OCI-LY7 (cell line): Measurements from ENCODE around the gene EHMT2. TPM values are rescaled to one million over a fixed set of nuclear protein-coding genes. Genes with fewer than 3 reads are reported as not detected.
"Not testable (repeated sequence)": the region's sequence is repeated elsewhere in the genome, so short reads cannot be mapped to it uniquely, and the experiment has no call there.

Experiments
- BruUV-seq: library from RNA; stranded (reverse); fragments of 400-500 nt; replicated peaks from 2 replicates; lab custom pipeline; 2021; lab: Mats Ljungman, UMichigan
- CTCF ChIA-PET: fragments of 300-600 bp; sonication (Branson Sonifier 250); formaldehyde crosslinking; loops from one replicate; lab custom pipeline; 2022; ENCODE audit warnings: antibody characterized with exemption; ENCODE audit not compliant: unreplicated experiment; lab: Charles Lee
- POLR2A ChIA-PET: fragments of 300-600 bp; sonication (Branson Sonifier 250); formaldehyde crosslinking; loops from one replicate; lab custom pipeline; 2022; ENCODE audit warnings: antibody characterized with exemption; lab: Charles Lee
- DNase-seq: peaks from one replicate; pipeline ENCODE4 v3.0.0-alpha.2; 2015; ENCODE audit warnings: low spot score
- H2AFZ ChIP-seq: fragments of 200-600 bp; sonication (generic), shearing (Covaris generic); 2 replicates; pipeline ENCODE4 v1.6.1; 2014; ENCODE audit warnings: mild to moderate bottlenecking, antibody characterized with exemption, low read length, moderate library complexity
- H3K27ac ChIP-seq: fragments of 200-600 bp; sonication (generic); 2 replicates; pipeline ENCODE4 v1.5.1; 2014; ENCODE audit warnings: mixed run types, low read depth, mild to moderate bottlenecking, moderate library complexity, low read length, inconsistent platforms; ENCODE audit not compliant: poor library complexity, severe bottlenecking
- H3K36me3 ChIP-seq: fragments of 200-600 bp; sonication (generic); 2 replicates; pipeline ENCODE4 v1.6.1; 2014; ENCODE audit warnings: mild to moderate bottlenecking, antibody characterized with exemption, low read length, moderate library complexity, mixed read lengths; ENCODE audit not compliant: insufficient read depth
- H3K4me1 ChIP-seq: fragments of 200-600 bp; sonication (generic); 2 replicates; pipeline ENCODE4 v1.5.1; 2014; ENCODE audit warnings: mild to moderate bottlenecking, low read length; ENCODE audit not compliant: insufficient read depth, poor library complexity, severe bottlenecking
- H3K4me2 ChIP-seq: fragments of 200-600 bp; sonication (generic); 2 replicates; pipeline ENCODE4 v1.6.1; 2014; ENCODE audit warnings: mild to moderate bottlenecking, low read length
- H3K4me3 ChIP-seq: fragments of 200-600 bp; sonication (generic); 2 replicates; pipeline ENCODE4 v1.5.1; 2014; ENCODE audit warnings: mild to moderate bottlenecking, low read depth, low read length; ENCODE audit not compliant: poor library complexity, severe bottlenecking
- H3K79me2 ChIP-seq: fragments of 200-600 bp; sonication (generic); 2 replicates; pipeline ENCODE4 v1.6.1; 2016; ENCODE audit warnings: low read depth, mild to moderate bottlenecking, low read length, moderate library complexity, mixed read lengths; ENCODE audit not compliant: insufficient read depth
- H3K9me2 ChIP-seq: fragments of 200-600 bp; sonication (generic); 2 replicates; pipeline ENCODE4 v1.6.1; 2016; ENCODE audit warnings: mild to moderate bottlenecking, low read length, mixed read lengths; ENCODE audit not compliant: insufficient read depth
- H3K9me3 ChIP-seq: fragments of 200-600 bp; sonication (generic); 2 replicates; pipeline ENCODE4 v1.6.1; 2014; ENCODE audit warnings: mild to moderate bottlenecking, mixed run types, low read length, mixed read lengths
- H4K20me1 ChIP-seq: fragments of 200-600 bp; sonication (generic); 2 replicates; pipeline ENCODE4 v1.6.1; 2014; ENCODE audit warnings: mild to moderate bottlenecking, antibody characterized with exemption, low read length, moderate library complexity, mixed read lengths; ENCODE audit not compliant: insufficient read depth
- EZH2phosphoT487 ChIP-seq: fragments of 200-600 bp; sonication (generic); IDR thresholded peaks from 2 replicates; pipeline ENCODE4 v1.6.1; 2018; ENCODE audit warnings: low read depth, borderline replicate concordance, mild to moderate bottlenecking, mixed run types, antibody characterized with exemption, low read length, moderate library complexity, mixed read lengths
- intact Hi-C: fragments of 100-400 bp; cut with micrococcal nuclease; formaldehyde crosslinking; loops from one replicate; pipeline ENCODE4 v1.10.0; 2022; ENCODE audit not compliant: unreplicated experiment
- total RNA-seq, 2 experiments: library from RNA; depleted of rRNA in 1 of 2; stranded (reverse); fragments of >200 nt in 1 of 2; shearing (Covaris generic) in 1 of 2; gene quantifications; 2 replicates each; pipeline ENCODE4 v1.2.3, GENCODE V29; 2014 to 2022
- TF ChIP-seq, protein P1 (sequence below): fragments of 200-600 bp; sonication (generic); conservative IDR thresholded peaks from 2 replicates; pipeline ENCODE4 v1.5.1; 2014; ENCODE audit warnings: mild to moderate bottlenecking, antibody characterized with exemption, low read length, moderate library complexity, mixed read lengths

EHMT2 gene
- total RNA-seq, 2 experiments from 2014 or later: 49.5 to 76.8 TPM

GRCh38 chr6:31907158-31907813 lies 9.8 kb upstream of the EHMT2 start:
- Histone ChIP-seq H4K20me1 (no peaks in the 10 kb centered on the region), H3K27ac (no peak overlapping the region), H3K4me1 (peaks cover 11% of the 10 kb centered on the region), H3K9me2 (no peaks in the 10 kb centered on the region), H2AFZ (no peak overlapping the region), H3K36me3 (no peaks in the 10 kb centered on the region), H3K79me2 (no peaks in the 10 kb centered on the region), H3K4me3 (no peak overlapping the region), H3K9me3 (no peaks in the 10 kb centered on the region), H3K4me2 (no peak overlapping the region)
- intact Hi-C loops: no loop called here
- no TSS peak for BruUV-seq
- POLR2A ChIA-PET: interaction anchor here (0.6 to 0.7 kb wide), 3 partner anchors 34 to 1870 kb away, joined by 3 to 4 read pairs (median 3); partner anchors contain the start of gene AIF1
- no peak for DNase-seq
- CTCF ChIA-PET: interaction anchor here (0.6 kb wide), 1 partner anchor 30 kb away, joined by 10 read pairs; no protein-coding TSS in a partner anchor
- TF ChIP-seq EZH2phosphoT487: no peak

DNA sequence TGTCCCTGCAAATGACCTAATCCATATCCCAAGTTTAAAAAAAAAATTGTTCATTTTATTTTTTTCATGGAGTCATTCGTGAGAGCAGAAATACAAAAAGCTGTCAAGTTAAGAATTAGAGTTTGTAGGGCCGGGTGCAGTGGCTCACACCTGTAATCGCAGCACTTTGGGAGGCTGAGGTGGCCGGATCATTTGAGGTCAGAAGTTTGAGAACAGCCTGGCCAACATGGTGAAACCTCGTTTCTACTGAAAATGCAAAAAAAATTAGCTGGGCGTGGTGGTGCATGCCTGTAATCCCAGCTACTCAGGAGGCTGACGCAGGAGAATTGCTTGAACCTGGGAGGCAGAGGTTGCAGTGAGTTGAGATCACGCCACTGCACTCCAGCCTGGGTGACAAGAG lies 9.2 kb upstream of the EHMT2 start:
- H3K36me3 ChIP-seq, H2AFZ ChIP-seq, H3K9me3 ChIP-seq, intact Hi-C loops, H4K20me1 ChIP-seq, CTCF ChIA-PET, H3K4me2 ChIP-seq, H3K79me2 ChIP-seq, BruUV-seq, H3K4me3 ChIP-seq, DNase-seq, H3K27ac ChIP-seq, H3K9me2 ChIP-seq: not testable (repeated sequence)
- POLR2A ChIA-PET: interaction anchor here (0.7 to 1.5 kb wide), 2 partner anchors 18 to 35 kb away, joined by 4 read pairs; no protein-coding TSS in a partner anchor
- H3K4me1 ChIP-seq: peaks cover 12% of the 10 kb centered on the region

- no peaks in the 10 kb centered on the region for H3K36me3 ChIP-seq
- no peaks in the 10 kb centered on the region for H4K20me1 ChIP-seq
- no peaks in the 10 kb centered on the region for H3K9me3 ChIP-seq
- H3K79me2 ChIP-seq: no peaks in the 10 kb centered on the region
- DNase-seq: no peak
- H3K9me2 ChIP-seq: no peaks in the 10 kb centered on the region
- H3K4me1 ChIP-seq: peaks cover 14% of the 10 kb centered on the region
- H3K4me2 ChIP-seq: no peak overlapping the region
- H3K4me3 ChIP-seq: no peak overlapping the region
- CTCF ChIA-PET: no interaction called here
- TF ChIP-seq, protein P1, sequence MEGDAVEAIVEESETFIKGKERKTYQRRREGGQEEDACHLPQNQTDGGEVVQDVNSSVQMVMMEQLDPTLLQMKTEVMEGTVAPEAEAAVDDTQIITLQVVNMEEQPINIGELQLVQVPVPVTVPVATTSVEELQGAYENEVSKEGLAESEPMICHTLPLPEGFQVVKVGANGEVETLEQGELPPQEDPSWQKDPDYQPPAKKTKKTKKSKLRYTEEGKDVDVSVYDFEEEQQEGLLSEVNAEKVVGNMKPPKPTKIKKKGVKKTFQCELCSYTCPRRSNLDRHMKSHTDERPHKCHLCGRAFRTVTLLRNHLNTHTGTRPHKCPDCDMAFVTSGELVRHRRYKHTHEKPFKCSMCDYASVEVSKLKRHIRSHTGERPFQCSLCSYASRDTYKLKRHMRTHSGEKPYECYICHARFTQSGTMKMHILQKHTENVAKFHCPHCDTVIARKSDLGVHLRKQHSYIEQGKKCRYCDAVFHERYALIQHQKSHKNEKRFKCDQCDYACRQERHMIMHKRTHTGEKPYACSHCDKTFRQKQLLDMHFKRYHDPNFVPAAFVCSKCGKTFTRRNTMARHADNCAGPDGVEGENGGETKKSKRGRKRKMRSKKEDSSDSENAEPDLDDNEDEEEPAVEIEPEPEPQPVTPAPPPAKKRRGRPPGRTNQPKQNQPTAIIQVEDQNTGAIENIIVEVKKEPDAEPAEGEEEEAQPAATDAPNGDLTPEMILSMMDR: no peak
- no peak for TF ChIP-seq EZH2phosphoT487
- BruUV-seq: no TSS peak
- H3K27ac ChIP-seq: no peak overlapping the region
- POLR2A ChIA-PET: interaction anchor here (1.5 kb wide), 1 partner anchor 18 kb away, joined by 4 read pairs; no protein-coding TSS in a partner anchor
- no peak overlapping the region for H2AFZ ChIP-seq
- intact Hi-C loops: no loop called here
These were observed 8.6 kb upstream of the EHMT2 start for GRCh38 chr6:31906122-31906521.
